Osteocyte (in vitro differentiated cells): ENCODE measurements around the gene LBHD1. TPM values are rescaled to one million over a fixed set of nuclear protein-coding genes. Genes with fewer than 3 reads are reported as not detected.

Experiments
- DNase-seq: peaks from one replicate; pipeline ENCODE4 v3.0.0; 2021; ENCODE audit warnings: mixed read lengths; ENCODE audit not compliant: unreplicated experiment; ENCODE audit errors: extremely low spot score
- H3K27ac Mint-ChIP-seq: one replicate; pipeline ENCODE4 v1.8.0; 2021; ENCODE audit warnings: mild to moderate bottlenecking, mixed read lengths; ENCODE audit not compliant: unreplicated experiment
- H3K27me3 Mint-ChIP-seq: one replicate; pipeline ENCODE4 v1.8.0; 2021; ENCODE audit warnings: mixed read lengths; ENCODE audit not compliant: unreplicated experiment
- H3K36me3 Mint-ChIP-seq: one replicate; pipeline ENCODE4 v1.8.0; 2021; ENCODE audit warnings: mixed read lengths; ENCODE audit not compliant: unreplicated experiment
- H3K4me1 Mint-ChIP-seq: one replicate; pipeline ENCODE4 v1.8.0; 2021; ENCODE audit warnings: mixed read lengths; ENCODE audit not compliant: unreplicated experiment
- H3K4me3 Mint-ChIP-seq: one replicate; pipeline ENCODE4 v1.8.0; 2021; ENCODE audit warnings: mild to moderate bottlenecking, moderate library complexity, mixed read lengths; ENCODE audit not compliant: unreplicated experiment
- H3K9me3 Mint-ChIP-seq: one replicate; pipeline ENCODE4 v1.8.0; 2021; ENCODE audit warnings: mixed read lengths; ENCODE audit not compliant: unreplicated experiment
- CTCF ChIP-seq: fragments of 200-600 bp; sonication (generic); IDR thresholded peaks from 2 replicates; pipeline ENCODE4 v1.5.0; 2021; ENCODE audit warnings: antibody characterized with exemption, mild to moderate bottlenecking, moderate library complexity
- total RNA-seq: library from RNA; stranded (reverse); gene quantifications from 2 replicates; pipeline ENCODE4 v1.2.1, GENCODE V29; 2021

LBHD1 gene
- total RNA-seq, 1 donor from 2014 or later = 7.3 TPM

- Mint-ChIP-seq H3K4me1 (peaks cover 19% of the 10 kb centered on the region), H3K36me3 (peaks cover 2% of the 10 kb centered on the region), H3K9me3 (no peaks in the 10 kb centered on the region), H3K4me3 (no peak overlapping the region), H3K27ac (peak overlapping the region; percentile 68), H3K27me3 (no peaks in the 10 kb centered on the region)
- DNase-seq = no peak
- no peak for TF ChIP-seq CTCF
Observed at GRCh38 chr11:62613291-62613778, 58.7 kb downstream of the LBHD1 start.

Other genes with a start within 250 kb of the LBHD1 start
- gene AHNAK, start 125.5 kb downstream of the LBHD1 start, total RNA-seq = 462 and 503 TPM in 2 replicates
- gene EEF1G, start 98.4 kb downstream of the LBHD1 start, total RNA-seq = 1,404 TPM in 2 replicates
- 12.7 and 15.6 TPM in 2 replicates for gene TUT1, start 80.7 kb downstream of the LBHD1 start, total RNA-seq
- gene MTA2, start 70.4 kb downstream of the LBHD1 start, total RNA-seq = 91.6 and 107 TPM in 2 replicates
- gene EML3, start 59.5 kb downstream of the LBHD1 start, total RNA-seq = 78.8 and 80.9 TPM in 2 replicates
- gene ROM1, start 59.0 kb downstream of the LBHD1 start, total RNA-seq = 3.3 and 4.4 TPM in 2 replicates
- gene B3GAT3, start 50.3 kb downstream of the LBHD1 start, total RNA-seq = 35.8 and 41.4 TPM in 2 replicates
- gene GANAB, start 25.7 kb downstream of the LBHD1 start, total RNA-seq = 366 and 389 TPM in 2 replicates
- gene INTS5, start 19.0 kb downstream of the LBHD1 start, total RNA-seq = 20.5 and 24.0 TPM in 2 replicates
- gene C11orf98, start 7.1 kb downstream of the LBHD1 start, total RNA-seq = 53.6 and 56.3 TPM in 2 replicates
- gene CSKMT, start 7.0 kb downstream of the LBHD1 start, total RNA-seq = 19.4 and 27.3 TPM in 2 replicates
- gene UQCC3, start 594 bp downstream of the LBHD1 start, total RNA-seq = 6.3 and 6.8 TPM in 2 replicates
- gene UBXN1, start 6.8 kb upstream of the LBHD1 start, total RNA-seq = 132 and 161 TPM in 2 replicates
- gene LRRN4CL, start 17.3 kb upstream of the LBHD1 start, total RNA-seq = 0.39 and 0.46 TPM in 2 replicates
- gene BSCL2, start 35.2 kb upstream of the LBHD1 start, total RNA-seq = 54.1 and 56.7 TPM in 2 replicates
- gene GNG3, start 35.4 kb upstream of the LBHD1 start, total RNA-seq = not detected in 2 replicates
- gene HNRNPUL2, start 55.2 kb upstream of the LBHD1 start, total RNA-seq = 52.5 and 56.1 TPM in 2 replicates
- gene TTC9C, start 56.2 kb upstream of the LBHD1 start, total RNA-seq = 32.4 and 36.6 TPM in 2 replicates
- gene ZBTB3, start 81.9 kb upstream of the LBHD1 start, total RNA-seq = 11.2 and 12.9 TPM in 2 replicates
- gene POLR2G, start 89.3 kb upstream of the LBHD1 start, total RNA-seq = 83.7 and 98.6 TPM in 2 replicates
- 40.8 and 42.8 TPM in 2 replicates for gene TAF6L, start 99.1 kb upstream of the LBHD1 start, total RNA-seq
- gene TMEM179B, start 115.1 kb upstream of the LBHD1 start, total RNA-seq = 46.7 and 47.7 TPM in 2 replicates
- gene TMEM223, start 119.7 kb upstream of the LBHD1 start, total RNA-seq = 14.5 and 15.2 TPM in 2 replicates
- 92.4 and 97.5 TPM in 2 replicates for gene NXF1, start 133.2 kb upstream of the LBHD1 start, total RNA-seq
- gene STX5, start 159.8 kb upstream of the LBHD1 start, total RNA-seq = 65.3 and 71.0 TPM in 2 replicates
- gene TEX54, start 160.6 kb upstream of the LBHD1 start, total RNA-seq = not detected in 2 replicates
- 40.5 and 42.1 TPM in 2 replicates for gene WDR74, start 167.3 kb upstream of the LBHD1 start, total RNA-seq
- 326 and 362 TPM in 2 replicates for gene SLC3A2, start 208.6 kb upstream of the LBHD1 start, total RNA-seq
- gene CHRM1, start 249.1 kb upstream of the LBHD1 start, total RNA-seq = 0.27 and 0.31 TPM in 2 replicates